HG02981 (cell line): ENCODE results near the gene PDZD8.

Experiments
- ATAC-seq: cut with Tn5 transposase; IDR thresholded peaks from one replicate; pipeline ENCODE4 v1.9.1; 2021; ENCODE audit warnings: mild to moderate bottlenecking, moderate library complexity; ENCODE audit not compliant: unreplicated experiment

PDZD8 gene

DNA sequence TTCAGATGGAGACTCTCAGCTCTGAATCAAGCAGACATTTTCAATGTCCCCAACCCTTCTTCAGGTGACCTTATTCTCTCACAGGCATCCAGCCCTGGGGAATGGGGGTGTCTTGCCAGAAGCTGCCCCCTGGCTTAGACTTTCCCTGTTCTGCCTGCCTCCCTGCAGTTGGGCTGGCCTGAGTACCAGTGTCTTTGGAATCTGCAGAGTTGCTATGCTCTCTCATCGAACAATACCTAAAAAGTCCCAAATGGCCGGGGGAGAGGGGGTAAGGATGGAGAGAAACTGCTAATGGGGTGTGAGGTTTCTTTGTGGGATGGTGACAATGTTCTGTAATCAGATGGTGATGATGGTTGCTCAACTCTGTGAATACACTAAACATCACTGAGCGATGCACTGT, 113.7 kb downstream of the PDZD8 start:
- no peak for ATAC-seq

DNA sequence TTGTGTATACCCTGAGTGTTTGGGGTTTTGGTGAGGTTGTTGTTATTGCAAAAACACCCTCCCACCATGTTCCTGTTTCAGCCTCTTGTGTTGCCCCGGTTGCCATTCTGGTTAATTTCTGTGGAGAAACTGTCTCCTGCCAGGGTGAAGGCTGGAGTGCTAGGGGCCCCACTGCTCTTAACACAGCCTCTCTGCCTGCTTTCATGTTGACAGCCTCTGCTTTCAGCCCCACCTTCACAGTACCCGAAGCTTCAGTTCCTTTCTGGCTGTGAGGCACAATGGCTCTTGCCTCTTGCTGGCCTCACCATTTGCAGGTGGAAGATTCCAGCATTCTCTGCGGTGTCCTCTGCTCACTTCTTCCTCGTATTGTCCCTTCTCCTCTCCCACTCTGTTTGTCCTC, 115.2 kb downstream of the PDZD8 start:
- ATAC-seq: no peak

DNA sequence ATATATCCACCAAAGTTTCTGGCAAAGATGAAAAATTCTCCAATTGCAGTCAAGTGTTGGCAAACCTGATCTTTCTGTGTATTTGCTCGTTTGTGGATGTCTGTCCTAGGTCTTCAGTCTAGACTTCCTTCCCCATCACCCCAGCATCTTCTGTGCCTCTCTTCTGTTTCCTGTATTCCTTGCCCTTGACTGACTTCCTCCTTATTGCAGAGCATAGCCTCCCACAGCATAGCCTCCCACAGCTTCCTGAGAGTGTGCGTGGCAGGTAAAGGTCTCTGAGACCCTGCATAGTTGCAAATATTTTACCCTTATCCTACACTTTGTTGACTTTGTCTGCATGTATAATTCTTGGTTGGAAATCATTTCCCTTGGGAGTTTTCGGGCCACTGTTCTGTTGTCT, 116.0 kb downstream of the PDZD8 start:
- ATAC-seq: no peak

DNA sequence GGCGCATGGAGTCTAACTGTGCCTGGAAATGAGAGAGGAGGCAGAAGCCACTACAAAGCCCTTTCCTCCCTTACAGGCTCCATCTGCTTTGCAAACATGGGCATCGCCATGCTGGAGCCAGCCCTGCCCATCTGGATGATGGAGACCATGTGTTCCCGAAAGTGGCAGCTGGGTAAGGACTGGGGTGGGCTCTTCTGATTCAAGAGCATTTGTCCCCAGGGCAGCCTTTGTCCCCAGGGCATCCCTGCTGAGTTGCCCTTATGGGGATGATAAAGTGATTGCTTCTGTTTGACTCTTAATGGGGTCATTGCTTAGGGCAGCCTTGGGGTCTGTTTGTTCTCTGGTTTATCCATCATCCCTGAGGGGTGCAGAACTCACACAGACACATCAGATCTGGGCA, 117.5 kb downstream of the PDZD8 start:
- no peak for ATAC-seq

DNA sequence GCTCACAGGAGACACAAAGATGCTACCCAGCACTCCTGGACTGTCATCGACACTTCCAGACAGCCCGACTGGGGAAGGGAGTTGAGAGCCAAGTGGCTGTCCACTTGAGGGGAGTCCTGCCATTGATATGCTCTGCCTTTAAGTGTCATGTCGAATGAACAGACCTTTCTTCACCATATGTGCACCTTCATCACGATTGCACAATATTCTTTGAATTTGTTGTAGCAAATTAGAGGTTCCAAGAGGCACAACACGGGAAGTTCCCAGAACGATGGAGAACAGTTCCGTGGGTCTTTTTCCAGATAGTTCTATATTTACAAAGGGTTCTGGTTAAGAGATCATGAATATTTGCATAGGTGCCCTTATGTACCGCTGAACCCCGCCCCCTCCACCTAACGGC, 118.3 kb downstream of the PDZD8 start:
- no peak for ATAC-seq

DNA sequence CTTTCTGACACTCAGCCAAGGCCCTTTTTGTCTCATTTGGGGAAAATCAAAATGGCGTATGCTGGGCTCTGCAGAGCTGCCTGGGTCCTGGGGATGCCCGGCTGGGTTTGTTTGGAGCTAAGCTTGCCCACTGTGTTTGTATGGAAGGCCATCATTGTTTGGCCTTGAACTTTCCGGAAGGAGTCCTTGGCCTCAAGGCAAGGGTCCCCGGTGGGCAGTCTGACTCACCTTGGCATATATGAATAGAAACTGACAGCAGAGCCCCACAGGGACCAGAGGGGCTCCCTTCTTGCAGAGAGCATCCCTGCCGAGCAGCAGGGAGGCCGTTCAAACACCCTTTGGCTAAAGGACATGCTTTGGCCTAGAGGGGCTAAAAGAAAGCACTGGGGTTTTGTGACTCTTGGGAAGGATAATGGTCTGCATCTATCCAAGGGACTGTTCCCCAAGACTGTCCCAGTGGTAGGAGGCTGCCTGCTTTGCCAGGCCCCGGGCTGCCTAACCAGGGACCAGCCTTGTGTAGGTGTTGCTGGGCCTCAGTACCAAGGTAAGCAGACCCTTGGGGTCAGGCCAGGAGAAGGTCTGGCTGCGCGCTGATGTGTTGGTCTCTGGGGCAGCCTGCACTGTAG, 119.3 kb downstream of the PDZD8 start:
- no peak for ATAC-seq

DNA sequence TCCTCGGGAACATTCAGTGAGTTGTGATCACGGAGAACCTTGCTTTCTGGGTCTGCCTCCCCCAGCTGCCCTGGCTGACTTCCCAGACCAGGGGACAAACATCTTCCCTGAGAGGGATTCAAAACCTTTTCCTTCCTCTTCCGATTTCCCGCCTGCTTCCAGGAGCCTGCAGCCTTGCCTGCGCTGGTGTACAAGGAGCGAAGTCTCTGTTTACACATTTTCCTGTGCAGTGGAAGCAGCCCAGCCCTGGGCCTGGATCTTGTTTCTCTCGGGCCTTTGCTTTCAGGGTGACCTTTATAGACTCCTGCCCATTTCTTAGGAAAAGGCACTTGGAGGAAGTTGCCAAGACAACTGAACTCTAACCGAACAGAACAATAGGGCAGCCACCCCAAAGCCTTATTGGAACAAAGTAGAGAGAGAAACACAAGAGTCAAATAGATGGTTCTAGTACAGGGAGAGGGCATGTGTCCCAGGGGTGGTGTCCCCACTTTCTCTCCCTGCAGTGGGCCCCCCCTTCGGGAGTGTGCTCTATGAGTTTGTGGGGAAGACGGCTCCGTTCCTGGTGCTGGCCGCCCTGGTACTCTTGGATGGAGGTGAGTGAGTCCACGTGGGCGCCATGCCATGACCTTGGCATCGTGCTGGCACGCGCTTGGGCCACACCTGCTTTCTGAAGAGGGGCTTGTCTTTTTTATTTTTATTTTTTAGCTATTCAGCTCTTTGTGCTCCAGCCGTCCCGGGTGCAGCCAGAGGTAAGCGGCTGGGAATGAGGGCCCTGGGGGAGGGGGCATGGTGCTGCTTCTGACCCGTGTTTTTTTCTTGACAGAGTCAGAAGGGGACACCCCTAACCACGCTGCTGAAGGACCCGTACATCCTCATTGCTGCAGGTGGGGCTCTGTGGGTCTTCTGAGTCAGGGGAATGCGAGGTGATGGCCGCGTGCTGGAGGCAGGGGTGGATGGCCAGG, 120.2 kb downstream of the PDZD8 start:
- no peak for ATAC-seq

DNA sequence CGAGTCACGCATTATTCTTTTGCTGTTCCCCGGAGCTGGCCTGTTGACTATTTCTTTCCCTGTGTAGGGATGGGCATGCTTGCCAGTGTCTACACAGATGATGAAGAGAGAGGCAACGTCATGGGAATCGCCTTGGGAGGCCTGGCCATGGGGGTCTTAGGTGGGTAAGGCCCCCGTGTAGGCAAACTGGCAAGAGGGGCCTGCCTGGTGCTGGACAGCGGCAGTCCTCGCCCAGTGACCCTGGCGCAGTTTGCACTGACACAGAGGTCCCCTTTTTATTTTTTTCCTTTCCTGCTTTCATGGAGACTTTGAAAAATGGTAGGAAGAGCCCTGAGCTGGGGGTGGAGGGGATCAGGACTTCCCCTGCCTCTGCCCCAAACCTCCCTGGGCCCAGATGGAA, 120.9 kb downstream of the PDZD8 start:
- no peak for ATAC-seq

DNA sequence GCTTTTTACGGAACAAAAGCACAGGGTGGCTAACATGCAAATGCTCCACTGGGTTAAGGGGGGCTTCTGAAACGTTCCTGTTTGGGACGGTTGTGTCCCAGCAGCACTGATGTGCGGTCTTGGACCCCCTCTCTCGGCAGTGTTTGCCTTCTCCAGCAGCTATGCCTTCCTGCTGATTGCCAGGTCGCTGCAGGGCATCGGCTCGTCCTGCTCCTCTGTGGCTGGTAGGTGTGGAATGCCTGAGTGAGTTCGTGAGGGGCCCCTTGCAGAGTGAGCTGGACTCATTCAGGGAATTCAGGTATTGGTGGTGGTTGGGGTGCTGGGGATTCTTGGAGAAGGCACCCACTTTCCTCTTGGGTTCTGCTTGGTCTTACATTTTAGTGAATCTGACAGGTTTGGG, 121.3 kb downstream of the PDZD8 start:
- ATAC-seq: no peak

DNA sequence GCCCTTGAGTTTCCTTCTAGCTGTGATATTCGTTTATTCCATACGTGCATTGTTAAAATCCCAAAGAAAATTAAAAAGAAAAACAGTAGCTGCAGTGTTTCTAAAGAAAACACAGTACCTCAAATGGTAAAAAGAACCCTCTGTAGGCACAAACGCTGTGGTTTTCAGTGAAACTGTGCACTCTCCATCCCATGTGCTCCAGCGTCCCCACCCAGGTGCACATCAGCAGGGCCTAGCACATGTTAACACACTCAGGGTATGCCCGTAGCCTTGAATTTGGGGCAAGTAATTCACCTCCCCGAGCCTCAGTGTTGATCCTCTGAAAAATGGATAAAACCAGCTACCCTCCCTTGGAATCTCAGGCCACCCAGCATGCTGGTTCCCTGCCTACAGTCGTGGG, 124.8 kb downstream of the PDZD8 start:
- ATAC-seq: no peak

DNA sequence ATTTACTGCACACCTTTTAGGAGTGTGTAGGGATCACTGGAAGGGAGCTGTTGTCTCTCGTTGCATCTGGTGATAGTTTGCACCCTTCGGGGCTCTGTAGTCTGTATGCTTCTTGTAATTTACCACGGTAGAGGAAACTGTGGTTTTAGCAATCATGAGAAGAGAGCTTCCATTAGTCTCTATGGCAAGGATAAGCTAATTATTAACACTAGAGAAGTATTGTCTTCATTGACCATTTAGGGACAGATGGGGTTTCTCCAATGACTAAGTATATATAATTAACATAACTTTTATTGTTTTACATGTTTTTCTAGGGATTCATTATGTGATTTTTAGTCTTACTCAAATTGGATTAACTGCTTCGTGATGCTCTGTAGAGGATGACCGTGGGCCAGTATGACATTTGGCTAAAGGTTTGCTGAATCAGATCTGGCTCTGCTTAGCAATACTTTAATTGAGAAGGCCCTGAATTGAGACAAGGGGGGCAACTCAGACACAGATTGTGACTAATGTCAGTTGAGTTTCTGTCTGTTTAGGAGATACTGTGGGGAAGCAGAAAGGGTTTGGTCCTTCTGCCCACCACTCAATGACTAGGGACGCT, 125.6 kb downstream of the PDZD8 start:
- ATAC-seq: peak; percentile 88

DNA sequence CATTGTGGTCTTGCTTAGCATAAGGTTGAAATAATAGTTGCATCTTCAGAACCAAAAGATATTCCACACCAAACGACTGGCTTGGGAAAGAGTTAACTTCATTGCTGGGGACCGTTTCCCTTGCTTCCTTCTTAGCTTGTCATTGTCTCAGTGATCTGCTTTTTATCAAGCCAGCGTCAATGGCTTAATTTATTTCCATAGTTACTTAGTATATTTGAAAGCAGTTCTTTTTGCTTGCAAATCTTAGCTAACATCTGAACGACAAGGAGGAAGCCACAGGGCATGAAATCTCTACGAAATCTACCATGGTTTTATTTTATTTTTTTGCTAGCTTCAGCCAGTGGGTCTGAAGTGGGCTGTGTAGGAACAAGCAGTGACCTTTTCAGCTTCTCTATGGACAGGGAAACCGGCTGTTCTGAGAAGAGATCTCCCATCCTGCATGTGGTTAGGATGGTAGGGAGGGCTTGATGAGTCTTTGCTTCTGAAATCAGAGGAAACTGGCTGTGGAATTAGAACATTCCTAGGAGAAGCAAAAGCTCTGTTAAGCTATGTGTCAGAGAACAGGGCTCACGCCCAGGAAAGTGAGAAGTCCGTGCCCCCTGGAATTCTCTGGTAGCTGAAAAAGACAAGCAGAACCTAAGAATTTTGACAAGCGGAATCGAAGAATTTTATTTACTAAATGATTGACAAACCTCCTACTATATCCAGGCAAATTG, 126.3 kb downstream of the PDZD8 start:
- ATAC-seq: no peak

DNA sequence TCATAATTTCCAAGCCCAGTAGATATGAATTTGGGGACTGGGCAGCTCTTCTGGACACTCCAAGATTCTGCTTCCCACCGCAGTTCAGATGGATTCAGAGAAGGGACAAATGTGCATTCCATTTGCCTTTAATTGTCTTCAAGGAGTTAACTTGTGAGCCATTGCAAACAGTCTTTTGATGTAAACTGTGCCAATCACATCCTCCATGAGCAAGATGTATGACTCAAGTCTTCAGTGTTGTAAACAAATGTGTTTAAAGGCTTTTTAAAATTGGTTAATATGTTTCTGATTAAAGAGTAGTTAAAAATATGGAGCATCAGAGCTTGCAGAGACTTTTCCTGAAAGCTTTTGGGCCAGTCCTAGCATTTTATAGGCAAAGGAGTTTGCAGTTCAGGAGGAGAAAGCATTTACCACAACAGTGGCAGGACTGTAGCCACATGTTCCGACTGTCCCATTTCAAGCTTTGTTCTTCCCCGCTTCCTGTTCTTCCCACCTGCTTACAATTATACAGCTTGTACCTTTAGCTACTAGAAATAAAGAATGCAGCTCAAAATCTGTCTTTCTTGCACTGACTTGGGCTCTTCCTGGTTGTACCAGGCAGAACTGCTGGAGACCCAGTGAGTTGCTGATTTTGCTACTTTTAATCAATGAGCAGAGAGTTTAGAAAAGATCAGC, 128.1 kb downstream of the PDZD8 start:
- no peak for ATAC-seq

DNA sequence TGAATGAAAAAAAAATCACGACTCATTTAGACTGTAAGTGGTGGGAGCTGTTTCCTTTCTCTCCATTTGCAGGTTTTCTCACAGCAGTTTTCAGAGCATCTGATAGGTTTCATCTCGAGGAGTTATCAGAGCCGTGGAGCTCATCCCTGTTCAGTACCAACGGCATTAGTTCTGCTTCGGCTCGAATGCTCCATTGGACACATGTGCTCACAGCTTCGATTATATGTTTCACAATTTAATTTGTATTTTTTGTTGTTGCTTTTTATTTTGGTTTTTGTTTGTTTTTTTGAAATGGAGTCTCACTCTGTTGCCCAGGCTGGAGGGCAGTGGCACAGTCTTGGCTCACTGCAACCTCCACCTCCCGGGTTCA, 132.8 kb downstream of the PDZD8 start:
- no peak for ATAC-seq

DNA sequence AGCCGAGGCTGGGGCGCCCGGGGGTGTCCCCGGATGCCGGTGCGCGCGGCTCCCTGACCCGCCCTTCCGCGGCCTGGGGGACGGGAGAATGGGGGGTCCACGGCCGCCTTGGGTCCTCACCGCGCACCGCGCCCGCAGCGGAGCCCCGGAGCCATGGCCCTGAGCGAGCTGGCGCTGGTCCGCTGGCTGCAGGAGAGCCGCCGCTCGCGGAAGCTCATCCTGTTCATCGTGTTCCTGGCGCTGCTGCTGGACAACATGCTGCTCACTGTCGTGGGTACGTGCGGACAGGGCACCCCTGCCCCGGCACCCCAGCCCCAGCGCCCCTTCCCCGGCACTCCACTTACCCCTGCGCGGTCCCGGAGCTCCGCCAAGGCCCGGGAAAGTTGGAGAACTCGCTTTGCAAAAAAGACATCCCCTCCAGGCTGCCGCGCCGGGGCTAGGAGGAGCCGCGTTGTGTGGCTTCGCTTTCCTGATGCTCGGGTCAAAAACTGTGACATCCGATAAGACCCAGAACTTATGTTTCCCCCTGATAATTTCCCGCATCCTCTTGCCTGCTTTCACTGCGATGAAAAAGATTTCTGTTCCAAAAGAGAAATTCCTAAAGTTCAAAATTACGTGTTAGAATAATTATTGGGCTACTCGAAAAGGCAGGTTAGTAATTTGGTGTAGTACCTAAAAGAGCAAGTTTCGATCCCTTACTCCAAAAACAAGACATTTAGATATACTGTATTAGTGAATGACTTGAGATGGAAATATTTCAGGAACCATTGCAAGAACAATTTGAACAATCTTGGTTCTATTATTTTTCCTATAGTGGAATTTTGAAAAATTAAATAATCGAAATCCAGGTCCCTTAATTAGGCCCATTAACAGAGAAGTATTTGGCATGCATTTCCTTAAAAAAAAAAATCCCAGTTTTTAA, 133.4 kb downstream of the PDZD8 start:
- no peak for ATAC-seq

DNA sequence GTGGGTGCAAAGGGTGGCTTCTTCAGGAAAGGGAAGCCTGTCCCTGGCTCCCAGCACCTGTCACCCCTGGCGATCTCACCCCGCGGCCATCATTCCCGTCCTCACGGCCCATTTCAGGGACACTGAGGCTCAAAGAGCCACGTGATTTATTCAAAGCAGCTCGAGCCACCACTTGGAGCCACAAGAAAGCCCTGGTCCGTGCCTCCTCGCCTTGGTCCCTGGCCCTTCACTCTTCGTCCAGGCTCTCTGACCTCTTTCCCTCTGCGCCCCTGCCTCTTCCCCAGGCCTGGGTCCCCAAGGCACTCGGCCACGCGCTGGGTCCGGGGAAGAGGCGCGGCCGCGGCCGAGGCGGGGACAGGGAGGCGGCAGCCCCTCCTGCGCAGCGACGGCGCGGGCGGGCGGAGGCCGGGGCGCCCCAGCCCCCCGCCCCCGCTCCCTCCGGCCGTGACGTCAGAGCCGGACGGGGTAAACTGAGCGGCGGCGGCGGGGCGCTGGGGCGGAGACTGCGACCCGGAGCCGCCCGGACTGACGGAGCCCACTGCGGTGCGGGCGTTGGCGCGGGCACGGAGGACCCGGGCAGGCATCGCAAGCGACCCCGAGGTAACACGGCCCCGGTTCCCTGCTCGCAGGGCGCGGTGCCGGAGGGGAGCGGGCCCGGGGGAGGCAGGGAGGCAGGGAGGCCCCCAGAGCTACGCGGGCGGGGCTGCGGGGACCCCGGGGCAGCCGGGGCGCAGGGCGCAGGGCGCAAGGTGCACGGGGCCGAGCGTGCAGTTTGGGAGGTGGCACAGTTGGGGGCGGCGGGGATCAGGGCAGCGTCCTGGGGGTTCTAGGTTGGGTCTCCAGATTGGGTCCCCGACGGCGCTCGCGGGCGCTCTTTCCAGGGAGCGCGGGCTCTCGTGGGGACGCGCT, 134.4 kb downstream of the PDZD8 start, which contains the start of gene SLC18A2:
Gene SLC18A2 (plus strand): TSS at position 494 of the 909 bp plus-strand sequence. CDS start 580 bp downstream, outside the sequence.
- no peak for ATAC-seq

DNA sequence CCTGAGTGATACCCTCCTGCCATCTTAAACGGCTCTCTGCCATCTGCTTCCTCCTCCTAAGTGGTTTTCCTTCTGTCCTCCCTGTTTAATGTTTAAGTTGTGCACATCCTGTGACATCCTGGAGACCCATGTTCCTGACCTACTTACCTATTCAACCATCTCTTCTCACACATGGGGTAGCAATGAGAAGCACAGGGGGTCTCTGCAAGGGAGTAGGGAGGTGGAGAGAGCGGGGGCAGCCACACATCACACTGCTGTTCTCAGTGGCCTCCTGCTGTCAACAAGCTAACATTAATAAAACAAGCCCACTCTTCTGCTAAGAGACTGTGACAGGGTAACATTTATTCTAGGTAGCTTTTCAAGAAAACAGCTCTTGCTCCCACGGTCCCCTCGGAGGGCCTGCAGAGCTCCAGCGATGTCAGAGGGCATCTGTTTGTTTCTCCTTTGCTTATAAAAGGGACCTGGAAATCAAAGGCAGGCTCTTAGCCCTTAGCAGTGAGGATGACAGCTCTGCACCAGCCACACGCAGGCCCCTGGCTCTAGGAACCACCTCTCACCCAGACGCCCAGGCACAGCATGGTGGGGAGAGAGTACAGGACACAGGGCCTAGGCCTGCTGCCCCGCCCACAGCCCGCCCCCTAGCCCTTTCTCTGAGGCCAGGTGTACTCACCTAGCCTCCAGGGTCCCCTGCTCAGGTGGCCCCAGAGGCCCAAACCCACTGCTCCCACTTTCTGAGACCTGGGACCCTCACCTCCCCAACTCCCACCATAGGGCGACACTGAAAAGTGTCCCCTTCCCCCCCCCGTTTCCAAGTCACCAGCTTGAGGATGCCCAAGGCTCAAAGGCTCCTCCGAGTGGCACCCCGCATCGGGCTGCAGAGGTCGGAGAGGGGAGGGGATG, 135.3 kb downstream of the PDZD8 start:
- no peak for ATAC-seq

DNA sequence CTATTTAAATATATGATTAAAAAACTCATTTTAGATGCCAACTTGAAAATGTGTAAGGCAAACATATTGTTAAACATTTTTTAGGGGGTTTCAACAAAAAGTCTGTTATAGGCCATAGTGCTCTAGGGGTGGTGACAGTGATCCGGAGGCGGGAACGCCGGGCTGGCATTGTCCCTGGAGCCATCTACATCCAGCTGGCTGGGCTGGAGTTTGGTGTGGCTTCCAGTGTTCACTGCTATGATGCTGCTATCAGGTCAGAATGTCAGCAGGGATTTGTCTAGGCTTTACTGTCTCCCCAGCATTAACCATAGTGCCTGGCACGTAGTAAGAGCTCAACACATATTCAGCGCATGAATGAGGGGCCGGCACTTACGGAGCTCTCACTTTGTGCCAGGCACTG, 136.2 kb downstream of the PDZD8 start:
- ATAC-seq: no peak
